ENCODE results near the gene MEGF9. TPM values are rescaled to one million over a fixed set of nuclear protein-coding genes. Genes with fewer than 3 reads are reported as not detected.

MEGF9 gene
- total RNA-seq, 4 donors from 2014 or later = 17.3 to 36.4 (median 27.2) TPM

GRCh38 chr9:120569556-120569955, 144.7 kb downstream of the MEGF9 start:
- no peak for TF ChIP-seq CTCF (IDR thresholded peaks at IDR 0.05)
- DNase-seq (ENCODE audit: low spot score) (no peak), ATAC-seq (ENCODE audit: low FRiP score) (no peak)

GRCh38 chr9:120568816-120569215, 145.5 kb downstream of the MEGF9 start:
- no peak for ATAC-seq (ENCODE audit: low FRiP score)
- no peak for TF ChIP-seq CTCF (IDR thresholded peaks at IDR 0.05)
- no peak for DNase-seq (ENCODE audit: low spot score)

GRCh38 chr9:120567874-120568273, 146.4 kb downstream of the MEGF9 start:
- DNase-seq (ENCODE audit: low spot score) (no peak), ATAC-seq (ENCODE audit: low FRiP score) (no peak)
- no peak for TF ChIP-seq CTCF (IDR thresholded peaks at IDR 0.05)

- ATAC-seq (ENCODE audit: low FRiP score) (no peak), DNase-seq (ENCODE audit: low spot score) (no peak)
- no peak for TF ChIP-seq CTCF (IDR thresholded peaks at IDR 0.05)
Observed at GRCh38 chr9:120567081-120567480, 147.2 kb downstream of the MEGF9 start.

GRCh38 chr9:120564589-120564988, 149.7 kb downstream of the MEGF9 start:
- TF ChIP-seq CTCF (IDR thresholded peaks at IDR 0.05) = no peak
- ATAC-seq (ENCODE audit: low FRiP score) (no peak), DNase-seq (ENCODE audit: low spot score) (no peak)

GRCh38 chr9:120562861-120563443, 151.3 kb downstream of the MEGF9 start:
- ATAC-seq (ENCODE audit: low FRiP score) = no peak
- TF ChIP-seq CTCF (IDR thresholded peaks at IDR 0.05) = no peak
- DNase-seq (ENCODE audit: low spot score) = no peak

GRCh38 chr9:120561709-120562108, 152.6 kb downstream of the MEGF9 start:
- DNase-seq (ENCODE audit: low spot score) (no peak), ATAC-seq (ENCODE audit: low FRiP score) (no peak)
- no peak for TF ChIP-seq CTCF (IDR thresholded peaks at IDR 0.05)
